ENCODE measurements around the gene CLDN16.

Gene CLDN16, protein sequence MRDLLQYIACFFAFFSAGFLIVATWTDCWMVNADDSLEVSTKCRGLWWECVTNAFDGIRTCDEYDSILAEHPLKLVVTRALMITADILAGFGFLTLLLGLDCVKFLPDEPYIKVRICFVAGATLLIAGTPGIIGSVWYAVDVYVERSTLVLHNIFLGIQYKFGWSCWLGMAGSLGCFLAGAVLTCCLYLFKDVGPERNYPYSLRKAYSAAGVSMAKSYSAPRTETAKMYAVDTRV

GRCh38 chr3:190387578-190388213 lies at the start of gene CLDN16:
Gene CLDN16 (plus strand): TSS chr3:190388163. CDS start chr3:190388330, 167 bp downstream.
- no peak for DNase-seq (ENCODE audit: low spot score)

- no peak for DNase-seq (ENCODE audit: low spot score)
Measured at GRCh38 chr3:190338717-190339116, 49.2 kb upstream of the CLDN16 start.

- DNase-seq (ENCODE audit: low spot score): no peak
Measured at GRCh38 chr3:190339130-190339529, 48.8 kb upstream of the CLDN16 start.

GRCh38 chr3:190340071-190340470 lies 47.9 kb upstream of the CLDN16 start:
- DNase-seq (ENCODE audit: low spot score): no peak

- DNase-seq (ENCODE audit: low spot score): peak; percentile 77
Measured at GRCh38 chr3:190345027-190345821, 42.7 kb upstream of the CLDN16 start.

DNA sequence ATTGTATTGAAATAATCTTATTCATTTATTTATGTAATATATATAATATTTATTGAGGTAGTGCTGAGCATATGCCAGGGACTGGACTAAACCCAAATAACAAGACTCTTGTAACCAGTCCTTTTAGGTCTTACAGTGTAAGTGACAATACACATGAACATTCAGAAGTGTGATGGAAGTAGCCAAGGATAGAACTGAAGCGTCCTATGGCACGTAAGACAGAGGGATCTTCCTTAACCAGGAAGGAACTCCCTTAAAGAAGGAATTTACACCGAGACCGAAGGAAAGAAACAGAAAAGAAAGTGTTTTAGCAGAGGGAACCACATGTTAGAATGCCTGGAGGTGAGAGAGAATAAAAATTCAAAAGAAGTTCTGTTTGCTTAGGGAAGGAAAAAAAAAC lies 42.1 kb upstream of the CLDN16 start:
- DNase-seq (ENCODE audit: low spot score): no peak

DNA sequence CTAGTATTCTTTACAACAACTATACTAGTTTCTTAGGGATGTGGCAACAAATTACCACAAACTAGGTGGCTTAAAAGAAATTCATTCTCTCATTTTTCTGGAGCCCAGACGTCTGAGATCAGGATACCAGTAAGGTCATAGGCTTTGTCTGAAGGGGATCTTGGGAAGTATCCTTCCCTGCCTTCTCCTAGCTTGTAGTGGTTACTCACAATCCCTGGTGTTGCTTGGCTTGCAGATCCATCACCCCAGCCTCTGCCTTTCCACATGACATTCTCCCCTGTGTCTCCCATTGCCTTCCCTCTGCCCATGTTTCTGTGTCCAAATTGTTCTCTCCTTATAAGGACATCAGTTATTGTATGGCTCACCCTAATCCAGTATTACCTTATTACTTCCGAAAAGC lies 41.4 kb upstream of the CLDN16 start:
- no peak for DNase-seq (ENCODE audit: low spot score)

DNA sequence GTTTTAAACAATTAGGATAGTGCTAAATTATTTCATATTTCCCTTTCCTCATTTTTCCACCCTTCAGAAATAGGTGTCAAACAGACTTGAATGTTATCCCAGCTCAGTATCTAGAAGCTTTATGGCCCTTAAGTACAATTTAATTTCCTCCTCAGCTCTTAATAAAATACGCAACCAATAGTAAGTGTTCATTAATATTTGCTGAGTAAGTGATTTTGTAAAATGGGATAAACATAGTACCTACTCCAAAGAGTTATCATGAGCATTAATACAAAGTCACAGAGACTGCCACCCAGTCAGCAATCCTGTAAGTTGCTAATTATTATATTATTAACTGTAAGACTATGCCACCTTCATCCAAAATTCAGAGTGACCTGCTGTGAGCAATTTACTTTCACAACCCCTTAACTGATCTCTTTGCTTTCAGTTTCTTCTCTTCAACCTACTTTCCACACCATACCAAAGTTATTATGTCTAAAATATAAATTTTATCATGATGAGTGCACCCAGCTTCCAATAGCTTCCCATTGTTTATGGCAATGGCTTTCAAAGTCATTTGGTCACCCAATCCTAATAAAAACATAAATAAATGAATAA lies 35.0 kb upstream of the CLDN16 start:
- no peak for DNase-seq (ENCODE audit: low spot score)

DNA sequence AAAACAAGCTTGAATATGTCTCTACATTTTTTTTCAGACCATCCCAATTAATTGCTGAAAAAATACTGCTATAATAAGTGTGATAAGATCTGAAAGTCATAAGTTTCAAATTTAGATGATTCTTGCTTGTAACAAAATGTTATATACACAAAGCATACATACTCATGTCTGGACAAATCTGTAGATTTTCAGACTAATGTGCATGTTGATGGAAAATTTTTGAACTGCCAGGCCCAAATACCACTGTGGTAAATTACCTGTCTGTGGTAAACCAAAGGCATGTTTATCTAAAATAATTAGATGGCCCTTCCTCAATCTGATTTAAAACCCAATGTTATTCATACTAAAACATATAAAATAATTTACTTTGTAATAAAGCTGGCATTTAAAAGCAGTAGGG lies 31.7 kb upstream of the CLDN16 start:
- DNase-seq (ENCODE audit: low spot score): no peak

GRCh38 chr3:190357468-190357867 lies 30.5 kb upstream of the CLDN16 start:
- no peak for DNase-seq (ENCODE audit: low spot score)

DNA sequence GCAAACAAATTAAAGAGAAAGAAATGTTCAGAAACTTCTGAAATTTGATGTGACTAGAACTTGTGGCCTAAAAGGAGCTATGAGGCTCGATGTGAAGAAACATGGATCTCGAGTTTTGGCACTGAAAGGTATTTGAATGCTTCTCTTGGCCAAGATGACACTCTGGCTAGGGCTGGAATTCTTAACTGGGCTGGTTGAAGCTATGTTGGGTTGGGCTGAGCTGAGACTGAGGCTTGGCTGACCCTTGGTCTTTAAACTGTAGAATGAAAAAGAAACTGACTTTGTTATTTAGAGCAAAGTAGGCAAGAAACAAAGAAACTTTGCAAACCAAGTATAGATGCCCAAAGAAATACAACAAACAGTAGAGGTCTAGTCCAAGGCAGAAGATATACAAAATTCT lies 28.1 kb upstream of the CLDN16 start:
- no peak for DNase-seq (ENCODE audit: low spot score)

GRCh38 chr3:190360228-190360627 lies 27.7 kb upstream of the CLDN16 start:
- no peak for DNase-seq (ENCODE audit: low spot score)

DNA sequence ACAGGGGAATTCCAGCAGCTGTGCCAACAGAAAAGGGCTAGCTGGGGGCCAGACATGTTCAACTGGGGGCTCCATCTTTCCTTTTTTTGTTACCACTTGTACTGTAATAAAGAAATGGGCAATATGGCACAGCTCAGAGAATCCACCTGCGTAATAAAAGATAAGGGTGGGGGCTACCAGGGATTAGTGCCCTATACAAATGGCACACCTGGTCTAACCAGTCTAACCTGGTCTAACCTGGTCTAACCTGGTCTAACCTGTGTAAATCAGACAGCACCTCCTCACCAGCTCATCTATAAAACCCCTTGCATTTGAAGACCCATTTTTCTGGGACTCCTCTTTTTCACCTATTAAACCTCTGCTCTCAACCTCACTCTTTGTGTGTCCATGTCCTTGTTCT lies 26.2 kb upstream of the CLDN16 start:
- DNase-seq (ENCODE audit: low spot score): no peak

GRCh38 chr3:190362258-190362657 lies 25.7 kb upstream of the CLDN16 start:
- no peak for DNase-seq (ENCODE audit: low spot score)

GRCh38 chr3:190366133-190366532 lies 21.8 kb upstream of the CLDN16 start:
- DNase-seq (ENCODE audit: low spot score): no peak

DNA sequence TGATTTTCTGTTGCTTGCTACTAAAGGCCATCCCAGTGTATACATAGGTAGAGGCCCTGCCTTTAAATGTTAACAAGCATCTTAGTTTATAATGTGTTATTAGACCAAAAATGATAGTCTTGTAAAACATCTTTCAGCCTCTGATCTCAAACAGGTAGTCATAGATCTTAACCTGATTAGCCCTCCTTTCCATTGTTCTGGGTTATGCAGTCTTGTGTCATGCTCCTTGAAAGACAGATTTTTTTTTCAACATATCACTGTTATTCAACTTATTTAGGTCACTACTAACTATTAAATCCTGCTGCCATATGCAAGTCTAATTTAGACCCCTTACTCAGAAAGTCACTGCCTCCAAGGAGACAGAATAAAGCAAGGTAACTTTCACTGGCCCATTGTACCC lies 19.1 kb upstream of the CLDN16 start:
- no peak for DNase-seq (ENCODE audit: low spot score)

- no peak for DNase-seq (ENCODE audit: low spot score)
Measured at GRCh38 chr3:190369668-190370295, 18.2 kb upstream of the CLDN16 start.

GRCh38 chr3:190370369-190370768 lies 17.6 kb upstream of the CLDN16 start:
- DNase-seq (ENCODE audit: low spot score): no peak

DNA sequence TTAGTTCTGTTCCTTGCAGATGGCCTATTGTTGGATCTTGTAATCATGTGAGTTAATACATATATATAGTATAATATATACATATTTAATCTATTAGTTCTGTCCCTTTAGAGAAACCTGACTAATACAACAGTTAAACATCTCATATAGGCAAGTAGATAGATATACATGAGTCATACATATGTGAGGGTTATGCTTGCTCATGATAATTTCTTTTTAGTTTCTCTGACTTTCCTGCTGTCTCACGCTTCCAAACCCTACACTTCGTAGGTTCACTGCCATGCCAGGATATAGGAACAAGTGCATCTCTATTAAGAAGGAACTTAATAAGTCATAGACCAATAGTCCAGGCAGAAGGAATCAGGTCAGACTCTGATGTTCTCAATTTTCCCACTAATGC lies 16.8 kb upstream of the CLDN16 start:
- no peak for DNase-seq (ENCODE audit: low spot score)

DNA sequence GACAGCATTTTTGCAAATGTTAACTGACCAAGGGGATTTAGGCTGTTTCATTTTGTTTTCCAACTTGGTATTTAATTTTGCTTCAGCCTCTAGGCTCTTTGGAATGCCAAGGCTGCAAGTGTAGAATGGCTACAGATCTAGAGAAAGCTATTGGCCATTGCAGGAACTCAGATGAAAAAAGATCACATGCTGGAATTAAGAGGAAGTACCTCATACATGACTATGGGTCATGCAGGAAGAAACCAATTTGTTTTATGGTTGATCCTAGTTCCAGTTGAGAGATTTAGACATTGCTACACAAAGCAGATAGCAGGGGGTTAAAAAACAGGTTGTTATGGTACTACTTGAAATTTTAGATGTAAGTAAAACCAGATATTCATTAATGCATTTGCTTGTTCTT lies 12.7 kb upstream of the CLDN16 start:
- no peak for DNase-seq (ENCODE audit: low spot score)

DNA sequence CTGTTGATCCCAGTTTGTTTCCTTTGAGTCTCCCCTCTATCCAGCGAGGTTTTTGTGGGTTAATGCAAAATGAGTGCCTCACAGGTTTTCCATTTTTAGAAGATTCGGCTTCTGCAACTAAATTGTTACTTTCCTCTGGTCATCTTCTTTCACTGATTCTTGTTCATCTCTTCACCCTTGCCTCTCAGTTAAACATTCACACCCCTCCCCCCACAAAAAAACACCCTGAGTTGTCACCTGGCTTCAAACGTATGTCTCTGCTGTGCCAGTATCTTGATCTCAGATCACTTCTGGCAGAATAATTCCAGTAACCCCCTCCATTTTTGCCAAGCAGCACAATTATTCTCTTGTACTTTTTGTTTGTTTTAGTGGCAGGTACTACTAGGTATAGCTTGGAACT lies 12.3 kb upstream of the CLDN16 start:
- no peak for DNase-seq (ENCODE audit: low spot score)

DNA sequence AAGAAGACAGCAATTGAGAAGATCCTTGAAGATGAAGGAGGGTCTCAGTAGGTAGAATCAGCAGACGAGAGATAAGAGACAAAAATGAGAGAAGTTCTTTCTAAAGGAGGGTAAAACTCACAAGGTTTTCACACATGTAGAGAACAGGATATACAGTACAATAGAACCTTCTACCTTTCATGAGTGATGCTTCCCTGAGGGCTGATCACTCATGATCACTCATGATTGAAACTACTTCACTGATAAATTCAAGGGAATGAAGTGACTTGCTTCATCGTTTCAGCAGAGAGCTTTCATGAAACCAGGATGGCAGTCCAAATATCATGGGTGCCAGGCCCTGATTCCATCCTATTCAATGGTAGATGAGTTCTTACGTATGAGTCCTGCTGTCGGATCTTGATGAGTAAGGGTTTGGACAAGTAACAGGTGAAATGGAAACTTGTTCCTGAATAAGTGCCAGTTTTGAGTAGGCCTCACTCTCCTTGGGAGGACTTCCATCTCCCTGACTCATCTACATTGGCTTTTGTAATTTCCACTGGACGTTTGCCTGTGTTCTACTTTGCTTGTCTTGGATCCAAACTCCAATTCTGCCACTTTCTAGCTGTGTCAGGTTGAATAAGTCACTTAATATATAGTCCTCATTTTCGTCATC lies 9.6 kb upstream of the CLDN16 start:
- peak; percentile 63 for DNase-seq (ENCODE audit: low spot score)

Data from GM03348 (cell line).